Colon (tissue), 2 donors: ENCODE data around the gene MPDU1.
A peak's percentile ranks its signal among the peaks of the same experiment; 100 is the strongest.
"Not testable (repeated sequence)": the region's sequence is repeated elsewhere in the genome, so short reads cannot be mapped to it uniquely, and the experiment has no call there.

ENCODE experiments used
- FAIRE-seq: peaks from 2 replicates; lab custom pipeline; 2012; peaks lifted over from hg19 to GRCh38; lab: Jason Lieb, UNC
- donor health status: control.
- donor health status: control.

Gene MPDU1

DNA sequence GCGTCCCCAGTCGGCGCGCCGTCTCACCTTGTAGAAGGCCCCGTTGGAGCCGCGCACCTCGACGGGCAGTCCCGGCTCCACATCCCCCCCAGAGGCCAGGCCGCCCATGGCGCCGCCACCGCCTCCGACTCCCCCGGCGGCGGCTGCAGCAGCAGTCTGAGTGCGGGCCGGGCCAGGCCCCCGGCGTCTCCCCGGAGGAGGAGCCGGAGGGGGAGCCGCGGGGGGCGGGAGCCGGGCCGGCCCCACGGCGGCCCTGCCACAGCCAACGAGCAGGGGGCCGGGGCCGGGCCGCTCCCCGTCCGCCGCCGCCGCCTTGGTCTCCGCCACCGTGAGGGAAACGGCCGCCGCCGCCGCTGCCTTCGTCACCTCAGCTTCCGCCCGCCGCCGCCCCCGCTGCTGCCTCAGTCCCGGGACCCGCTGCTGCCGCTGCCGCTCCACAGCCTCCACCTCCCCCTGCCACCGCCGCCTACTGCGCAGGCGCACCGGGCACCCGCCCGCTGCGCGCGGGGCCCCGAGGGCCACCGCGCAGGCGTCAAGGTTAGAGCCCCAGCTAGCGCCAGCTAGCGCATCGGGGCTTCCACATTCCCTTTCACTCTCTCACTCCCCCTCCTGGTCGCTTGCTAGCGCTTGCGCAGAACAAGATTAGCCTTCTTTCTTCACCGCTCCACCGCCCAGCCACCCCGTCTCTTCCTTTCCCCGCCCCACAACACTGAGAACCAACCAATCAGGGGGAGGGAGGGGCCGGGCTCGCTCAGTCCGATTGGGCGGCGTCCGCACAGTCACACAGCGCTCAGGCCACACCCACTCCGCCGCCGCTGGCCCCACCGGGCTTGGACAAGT lies 31.0 kb downstream of the MPDU1 start, which contains the start of gene FXR2:
Gene FXR2, minus strand, starts transcription at position 473 of the 840 bp plus-strand sequence. Its CDS starts 365 bp downstream, at position 108.
- FAIRE-seq = peak; percentile 14

DNA sequence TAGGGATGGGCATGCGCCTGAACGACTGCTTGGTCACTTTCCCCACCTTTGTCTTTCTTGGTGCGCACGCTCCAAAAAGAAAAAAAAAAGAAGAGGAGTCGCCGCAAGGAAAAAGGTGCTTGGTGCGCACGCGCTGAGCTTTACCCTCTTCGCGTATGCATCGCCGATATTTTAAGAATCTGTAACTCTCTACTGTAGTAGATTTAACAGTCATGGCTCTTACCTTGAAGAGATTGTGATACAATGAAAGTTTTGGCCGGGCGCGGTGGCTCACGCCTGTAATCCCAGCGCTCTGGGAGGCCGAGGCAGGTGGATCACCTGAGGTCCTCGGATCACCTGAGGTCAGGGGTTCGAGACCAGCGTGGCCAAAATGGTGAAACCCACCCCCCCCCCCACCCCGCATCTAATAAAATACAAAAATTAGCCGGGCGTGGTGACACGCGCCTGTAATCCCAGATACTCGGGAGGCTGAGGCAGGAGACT lies 31.7 kb downstream of the MPDU1 start:
- no peak for FAIRE-seq

DNA sequence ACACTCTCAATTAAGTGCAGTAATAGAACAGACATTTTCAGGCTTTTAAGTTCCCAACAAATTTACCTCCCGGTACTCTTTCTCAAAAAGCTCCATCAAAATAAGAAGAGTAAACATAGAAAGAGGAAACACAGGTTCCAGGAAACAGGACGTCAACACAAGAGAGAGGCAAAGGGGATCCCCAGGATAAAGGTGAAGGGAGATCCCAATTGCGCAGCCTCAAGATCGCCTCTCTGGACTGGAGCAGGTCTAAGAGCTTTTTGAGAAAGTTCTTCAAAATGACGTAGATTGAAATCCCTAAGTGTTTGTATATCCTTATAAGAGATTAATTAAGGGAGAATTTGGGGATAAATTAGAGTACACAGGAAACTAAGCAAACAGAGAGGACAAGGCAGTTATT lies 35.0 kb downstream of the MPDU1 start:
- no peak for FAIRE-seq

DNA sequence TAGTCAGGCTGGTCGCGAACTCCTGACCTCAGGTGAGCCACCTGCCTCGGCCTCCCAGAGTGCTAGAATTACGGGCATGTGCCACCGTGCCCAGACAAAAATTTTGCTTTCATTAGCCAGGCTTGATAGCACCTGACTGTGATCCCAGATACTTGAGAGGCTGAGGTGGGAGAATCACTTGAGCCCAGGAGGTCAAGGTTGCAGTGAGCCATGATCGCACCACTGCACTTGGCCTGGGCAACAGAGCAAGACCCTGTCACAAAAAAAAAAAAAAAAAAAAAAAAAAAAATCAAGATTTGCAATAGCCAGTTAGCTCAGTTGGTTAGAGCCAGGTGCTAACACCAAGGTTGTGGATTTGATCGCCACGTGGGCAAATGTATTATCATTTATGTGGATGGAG lies 37.2 kb downstream of the MPDU1 start:
- no peak for FAIRE-seq

DNA sequence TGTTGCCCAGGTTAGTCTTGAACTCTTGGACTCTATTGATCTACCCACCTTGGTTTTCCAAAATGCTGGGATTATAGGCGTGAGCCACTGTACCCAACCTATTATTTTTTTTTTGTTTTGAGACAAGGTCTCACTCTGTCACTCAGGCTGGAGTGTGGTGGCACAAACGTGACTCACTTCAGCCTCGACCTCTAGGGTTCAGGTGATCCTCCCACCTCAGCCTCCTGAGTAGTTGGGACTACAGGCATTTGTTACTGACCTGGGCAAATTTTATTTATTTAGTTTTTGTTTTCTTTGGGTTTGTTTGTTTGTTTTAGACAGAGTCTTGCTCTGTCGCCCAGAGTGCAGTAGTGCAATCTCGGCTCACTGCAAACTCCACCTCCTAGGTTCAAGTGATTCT lies 40.0 kb downstream of the MPDU1 start:
- FAIRE-seq = no peak

DNA sequence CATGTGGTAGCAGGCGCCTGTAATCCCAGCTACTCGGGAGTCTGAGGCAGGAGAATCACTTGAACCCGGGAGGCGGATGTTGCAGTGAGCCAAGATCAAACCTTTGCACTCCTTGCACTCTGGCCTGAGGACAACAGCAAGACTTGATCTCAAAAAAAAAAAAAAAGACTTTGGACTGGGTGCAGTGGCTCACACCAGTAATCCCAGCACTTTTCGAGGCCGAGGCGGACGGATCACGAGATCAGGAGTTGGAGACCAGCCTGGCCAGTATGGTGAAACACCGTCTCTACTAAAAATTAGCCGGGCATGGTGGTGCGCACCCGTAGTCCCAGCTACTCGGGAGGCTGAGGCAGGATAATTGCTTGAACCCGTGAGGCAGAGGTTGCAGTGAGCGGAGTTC lies 42.1 kb downstream of the MPDU1 start:
- not testable (repeated sequence) for FAIRE-seq

DNA sequence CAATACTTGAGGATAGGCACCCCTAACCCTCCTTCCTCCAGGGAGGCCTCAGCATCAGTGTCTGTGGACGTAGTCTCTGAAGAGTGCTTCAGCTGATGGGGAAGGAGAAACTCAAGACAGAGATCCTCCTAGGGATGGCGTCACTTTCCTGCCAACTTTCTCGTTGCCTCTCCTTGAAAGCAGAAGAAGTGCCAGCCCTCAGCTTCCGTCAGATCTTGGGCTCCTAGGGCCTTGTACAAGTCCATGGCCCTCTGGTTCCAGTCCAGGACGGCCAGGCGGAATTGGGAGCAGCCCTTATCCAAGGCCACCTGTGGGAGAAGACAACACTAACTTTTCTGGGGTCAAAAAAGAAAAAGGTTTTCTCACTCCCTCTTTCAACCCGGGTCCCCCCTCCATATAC lies 42.7 kb downstream of the MPDU1 start:
- no peak for FAIRE-seq

DNA sequence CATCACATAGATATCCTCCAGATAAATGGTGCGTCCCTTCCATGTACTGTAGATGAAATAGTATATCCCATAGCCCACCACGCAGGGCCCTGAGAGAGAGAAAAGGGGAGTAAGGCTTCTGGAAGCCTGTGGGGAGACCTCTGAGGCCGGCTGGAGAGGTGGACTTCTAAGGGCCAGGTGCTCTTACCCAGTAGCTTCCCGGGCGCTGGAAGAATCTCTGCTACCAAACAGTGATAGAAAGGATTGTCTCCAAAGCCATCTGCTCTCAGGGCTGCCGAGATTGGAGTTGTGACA lies 43.3 kb downstream of the MPDU1 start:
- no peak for FAIRE-seq

DNA sequence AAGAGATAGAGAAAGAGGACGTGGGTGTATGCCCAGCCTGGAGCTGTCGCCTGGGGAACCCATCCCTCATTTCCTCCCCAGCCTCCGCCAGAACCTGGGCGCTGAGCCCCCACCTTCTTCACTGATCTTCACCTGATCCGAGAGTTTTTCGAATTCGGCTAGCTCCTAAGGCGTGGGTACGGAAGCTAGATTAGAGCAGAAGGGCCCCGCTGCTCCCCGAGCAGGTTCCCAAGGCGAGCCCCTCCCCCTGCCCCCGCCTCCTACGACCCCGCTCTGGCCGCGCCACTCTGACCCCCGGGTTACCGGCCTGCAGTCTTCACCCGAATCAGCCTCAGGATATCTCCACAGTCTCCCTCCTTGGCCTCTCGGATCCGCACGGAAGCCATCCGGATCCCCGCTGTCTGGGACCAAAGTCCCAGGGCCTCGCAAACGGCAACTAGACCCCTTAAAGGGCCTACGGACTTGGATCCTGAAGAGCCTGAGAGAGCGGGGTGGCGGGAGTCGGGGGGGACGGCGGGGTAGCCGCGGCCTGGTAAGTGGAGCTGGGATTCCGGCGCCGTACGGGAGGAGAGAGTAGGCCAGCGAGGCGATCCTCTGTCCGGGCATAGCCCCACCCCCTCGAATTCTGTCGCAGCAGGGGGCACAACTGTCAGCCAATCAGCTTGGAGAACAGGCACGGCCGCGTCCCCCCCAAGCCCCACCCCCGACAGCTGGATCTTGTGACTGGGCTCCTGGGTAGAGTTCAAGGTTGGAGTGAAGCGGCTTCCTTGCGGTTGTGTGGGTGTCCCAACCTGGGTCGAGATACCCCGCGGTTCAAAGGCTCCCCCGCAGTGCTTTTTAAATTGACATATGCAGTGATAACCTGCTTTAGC lies 43.8 kb downstream of the MPDU1 start, which contains the start of gene SAT2:
Gene SAT2, minus strand, starts transcription at position 572 of the 872 bp plus-strand sequence. Its CDS starts 186 bp downstream, at position 386.
- no peak for FAIRE-seq

DNA sequence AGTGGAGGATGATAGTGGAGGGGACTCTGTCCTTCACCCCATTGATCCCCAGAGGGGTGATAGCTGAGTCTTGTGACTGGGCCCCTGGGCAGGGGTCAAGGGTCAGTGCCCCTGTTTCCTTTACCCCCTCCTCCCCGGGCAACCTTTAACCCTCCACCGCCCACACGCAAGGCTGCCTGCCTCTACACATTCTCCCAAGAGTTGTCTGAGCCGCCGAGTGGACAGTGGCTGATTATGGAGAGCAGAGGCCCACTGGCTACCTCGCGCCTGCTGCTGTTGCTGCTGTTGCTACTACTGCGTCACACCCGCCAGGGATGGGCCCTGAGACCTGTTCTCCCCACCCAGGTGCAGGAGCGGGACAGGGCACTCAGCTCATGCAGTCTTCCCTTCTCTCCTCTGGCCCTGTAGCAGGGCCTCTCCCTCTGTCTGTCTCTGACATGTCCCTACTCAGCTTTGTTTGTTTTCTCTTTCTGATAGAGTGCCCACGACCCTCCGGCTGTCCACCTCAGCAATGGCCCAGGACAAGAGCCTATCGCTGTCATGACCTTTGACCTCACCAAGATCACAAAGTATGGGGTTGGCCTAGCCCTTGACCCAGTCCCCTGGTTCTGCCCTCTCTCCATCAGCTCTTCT lies 46.4 kb downstream of the MPDU1 start, which contains the start of gene SHBG:
Gene SHBG, plus strand, starts transcription at position 197 of the 633 bp plus-strand sequence. Its CDS starts 38 bp downstream, at position 235.
- FAIRE-seq = no peak

DNA sequence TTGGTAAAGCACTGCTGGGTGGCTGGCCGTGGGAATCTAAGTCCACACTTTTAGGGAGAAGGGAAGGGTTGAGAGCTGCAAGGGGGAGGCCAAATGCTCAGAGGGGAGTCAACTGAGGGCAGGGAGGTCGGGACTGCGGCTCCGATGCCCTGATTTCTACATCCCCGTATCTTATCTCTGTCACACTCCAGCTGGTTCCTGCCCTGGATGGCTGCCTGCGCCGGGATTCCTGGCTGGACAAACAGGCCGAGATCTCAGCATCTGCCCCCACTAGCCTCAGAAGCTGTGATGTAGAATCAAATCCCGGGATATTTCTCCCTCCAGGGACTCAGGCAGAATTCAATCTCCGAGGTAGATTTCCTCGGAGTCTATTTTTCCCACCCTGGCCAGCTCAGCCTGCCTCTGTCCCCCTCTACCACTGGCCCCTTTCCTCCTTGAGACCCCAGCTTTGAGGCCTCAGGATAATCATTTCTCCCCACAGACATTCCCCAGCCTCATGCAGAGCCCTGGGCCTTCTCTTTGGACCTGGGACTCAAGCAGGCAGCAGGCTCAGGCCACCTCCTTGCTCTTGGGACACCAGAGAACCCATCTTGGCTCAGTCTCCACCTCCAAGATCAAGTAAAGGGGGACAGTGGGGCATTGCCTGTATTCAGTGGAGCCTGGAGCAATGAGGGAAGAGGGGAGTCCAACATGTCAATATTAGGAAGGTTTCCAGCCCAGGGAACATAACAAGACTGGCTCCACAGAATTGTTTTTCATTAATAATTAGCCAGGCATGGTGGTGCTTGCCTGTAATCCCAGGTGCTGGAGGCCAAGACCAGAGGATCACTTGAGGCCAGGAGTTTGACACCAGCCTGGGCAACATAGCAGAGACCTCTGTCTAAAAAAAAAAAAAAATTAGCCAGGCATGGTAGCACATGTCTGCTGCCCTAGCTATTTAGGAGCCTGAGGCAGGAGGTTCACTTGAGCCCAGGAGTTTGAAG lies 48.0 kb downstream of the MPDU1 start:
- no peak for FAIRE-seq

DNA sequence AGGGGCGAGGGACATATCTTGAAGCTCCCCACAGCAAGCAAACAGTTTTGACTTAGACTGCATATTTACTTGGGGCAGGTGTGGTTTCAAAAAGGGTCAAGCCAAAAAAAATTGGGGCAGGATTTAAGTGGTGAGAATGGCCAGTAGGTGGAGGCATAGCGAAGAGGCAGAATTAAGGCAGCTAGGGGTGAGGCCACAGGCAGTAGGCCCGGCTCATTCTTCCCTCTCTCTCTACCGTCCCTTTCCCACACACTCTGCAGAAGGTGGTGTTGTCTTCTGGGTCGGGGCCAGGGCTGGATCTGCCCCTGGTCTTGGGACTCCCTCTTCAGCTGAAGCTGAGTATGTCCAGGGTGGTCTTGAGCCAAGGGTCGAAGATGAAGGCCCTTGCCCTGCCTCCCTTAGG lies 48.8 kb downstream of the MPDU1 start:
- no peak for FAIRE-seq

DNA sequence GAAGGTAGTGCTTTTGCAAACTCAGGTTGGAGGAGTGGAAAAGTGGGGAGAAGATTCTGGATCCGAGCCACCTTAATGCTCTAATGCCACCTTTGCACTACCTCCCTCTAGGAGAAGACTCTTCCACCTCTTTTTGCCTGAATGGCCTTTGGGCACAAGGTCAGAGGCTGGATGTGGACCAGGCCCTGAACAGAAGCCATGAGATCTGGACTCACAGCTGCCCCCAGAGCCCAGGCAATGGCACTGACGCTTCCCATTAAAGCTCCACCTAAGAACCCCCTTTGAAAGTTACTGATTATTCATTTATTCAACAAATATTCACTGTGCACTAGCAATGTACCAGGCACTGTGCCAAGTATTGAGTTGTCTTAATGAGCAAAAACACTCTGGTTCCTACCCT lies 49.4 kb downstream of the MPDU1 start:
- no peak for FAIRE-seq

DNA sequence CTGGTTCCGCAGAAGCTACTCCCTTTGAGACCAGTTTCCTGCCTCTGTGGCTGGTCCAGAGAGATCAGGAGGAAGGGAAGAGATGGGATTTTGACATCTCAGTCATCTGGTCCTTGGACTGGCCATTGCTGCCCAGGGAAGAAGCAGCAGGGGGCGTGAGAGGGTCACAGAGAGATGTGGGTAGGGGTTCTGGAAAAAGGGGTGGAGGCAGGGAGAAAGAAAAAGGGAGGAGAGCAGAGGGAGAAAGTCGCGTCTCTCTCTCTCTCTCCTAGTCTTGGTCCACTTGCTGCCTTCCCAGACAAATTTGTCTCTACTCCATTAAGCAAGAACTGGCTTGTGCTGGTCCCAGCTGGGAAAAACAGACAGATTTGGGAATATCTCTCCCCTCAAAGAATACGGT lies 50.7 kb downstream of the MPDU1 start:
- FAIRE-seq = no peak

DNA sequence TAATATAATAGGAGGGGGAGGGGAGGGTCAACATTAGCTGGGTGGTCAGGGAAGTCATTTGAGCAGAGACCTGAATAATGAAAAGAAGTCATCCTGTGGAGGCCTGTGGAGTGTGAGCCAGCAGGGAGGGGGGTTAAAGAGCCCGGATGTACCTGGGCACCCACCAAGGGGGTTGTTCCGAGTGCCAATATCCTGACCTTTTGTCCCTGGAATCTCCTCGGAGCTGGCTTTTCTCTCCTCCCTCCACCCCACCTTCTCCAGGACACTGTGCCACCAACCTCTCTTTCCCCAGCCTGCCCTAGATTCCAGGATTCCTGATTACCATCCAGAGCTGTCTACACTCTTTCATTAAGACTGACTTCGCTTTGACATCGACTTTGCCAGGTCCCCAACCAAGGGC lies 52.5 kb downstream of the MPDU1 start:
- no peak for FAIRE-seq
